ENCODE measurements around the gene PPP1R26. TPM values are rescaled to one million over a fixed set of nuclear protein-coding genes. Genes with fewer than 3 reads are reported as not detected.

PPP1R26 gene
- total and polyA plus RNA-seq, 2 of the 4 experiments (the other 2 are of a cell fraction): 3.8 to 5.6 TPM

DNA sequence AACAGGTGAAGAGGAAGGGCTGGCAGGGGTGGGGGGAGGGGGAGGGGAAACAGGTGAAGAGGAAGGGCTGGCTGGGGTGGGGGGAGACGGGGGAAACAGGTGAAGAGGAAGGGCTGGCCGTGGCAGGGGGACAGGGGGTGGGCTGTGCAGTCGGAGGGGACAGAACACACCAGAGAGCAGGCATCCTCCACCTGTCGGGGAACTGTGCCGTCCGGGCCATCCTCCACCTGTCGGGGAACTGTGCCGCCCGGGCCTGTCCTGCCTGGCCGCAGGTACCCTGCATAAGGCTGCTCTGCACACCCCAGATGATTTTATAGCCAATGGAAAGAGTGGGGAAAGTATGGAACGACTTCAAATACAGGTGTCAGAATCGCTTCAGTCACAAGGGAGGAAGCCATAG lies 32.5 kb upstream of the PPP1R26 start:
- Histone ChIP-seq H3K56ac (ENCODE audit: extremely low read depth, insufficient read depth, low read length) (no peak overlapping the region), H3K4ac (ENCODE audit: low read depth, low read length) (no peak overlapping the region), H2BK120ac (ENCODE audit: low read depth, low read length) (no peak overlapping the region), H2AFZ (replicated peaks; ENCODE audit: low read length, poor library complexity) (no peak overlapping the region), H3K9me1 (ENCODE audit: insufficient read depth, low read length) (no peaks in the 10 kb centered on the region), H4K91ac (ENCODE audit: insufficient read depth, low read depth, low read length) (no peak overlapping the region), H3K27ac (ENCODE audit: insufficient read depth, low read length) (no peak overlapping the region), H3K27me3 (ENCODE audit: control insufficient read depth, insufficient read depth, low read length) (peaks cover 1% of the 10 kb centered on the region; the same call in 1 of the 2 replicates), H2BK20ac (ENCODE audit: low read depth, low read length) (no peak overlapping the region), H3K36me3 (ENCODE audit: control insufficient read depth, insufficient read depth, low read length) (no peaks in the 10 kb centered on the region), H2BK5ac (ENCODE audit: low read depth, low read length, poor library complexity, severe bottlenecking) (no peak overlapping the region), H4K20me1 (ENCODE audit: insufficient read depth, low read length) (no peaks in the 10 kb centered on the region), H3K9ac (ENCODE audit: low read depth, low read length) (no peak overlapping the region), H2AK9ac (replicated peaks; ENCODE audit: low read depth, low read length, poor library complexity) (no peak overlapping the region), H4K5ac (ENCODE audit: low read depth, low read length) (no peak overlapping the region), H3K18ac (ENCODE audit: low read depth, low read length) (no peak overlapping the region), H3K23ac (ENCODE audit: low read depth, low read length) (no peak overlapping the region), H3K9me3 (ENCODE audit: control insufficient read depth, insufficient read depth, low read length) (no peaks in the 10 kb centered on the region), H2BK15ac (ENCODE audit: low read depth, low read length) (no peak overlapping the region), H3K4me2 (ENCODE audit: low read depth, low read length) (no peak overlapping the region), H4K8ac (ENCODE audit: low read depth in 2 of 2, low read length in 2 of 2) (no peak overlapping the region), H3K79me1 (ENCODE audit: low read depth in 1 of 2, low read length in 2 of 2) (no peaks in the 10 kb centered on the region), H3K14ac (replicated peaks; ENCODE audit: low read depth, low read length) (no peak overlapping the region), H2AK5ac (ENCODE audit: low read depth, low read length) (no peak overlapping the region), H3K4me1 (ENCODE audit: control insufficient read depth, insufficient read depth, low read length) (no peaks in the 10 kb centered on the region), H3K4me3 (ENCODE audit: insufficient read depth, low read depth, low read length) (no peak overlapping the region)
- ChIA-PET CTCF (no interaction called here), POLR2A (ENCODE audit: unreplicated experiment) (no interaction called here)
- BruUV-seq (replicated peaks): no TSS peak
- TF ChIP-seq FOS (IDR thresholded peaks at IDR 0.05; ENCODE audit: low read depth, low read length): no peak
- in situ Hi-C loops (cut with MboI; ENCODE audit: low sequenced_read_pairs): no loop called here
- no peak for ATAC-seq (ENCODE audit: low read depth)
- WGBS, 2 experiments (ENCODE audit: extremely low coverage in 2 of 2, insufficient read length in 1 of 2): 81% methylated on average over 4 of the region's 12 CpGs; no CpG with 5 or more reads in 1 of the 2 experiments
- intact Hi-C loops (cut with micrococcal nuclease): no loop called here
- dilution Hi-C loops (cut with HindIII; ENCODE audit: low sequenced_read_pairs, unreplicated experiment): no loop called here
- DNase-seq: no peak
